NCI-H1105 (cell line): ENCODE results near the gene SDCBP2.

Experiments used
- DNase-seq: peaks from one replicate; lab custom pipeline; 2025; lab: John Stamatoyannopoulos, UW

The SDCBP2 gene

DNA sequence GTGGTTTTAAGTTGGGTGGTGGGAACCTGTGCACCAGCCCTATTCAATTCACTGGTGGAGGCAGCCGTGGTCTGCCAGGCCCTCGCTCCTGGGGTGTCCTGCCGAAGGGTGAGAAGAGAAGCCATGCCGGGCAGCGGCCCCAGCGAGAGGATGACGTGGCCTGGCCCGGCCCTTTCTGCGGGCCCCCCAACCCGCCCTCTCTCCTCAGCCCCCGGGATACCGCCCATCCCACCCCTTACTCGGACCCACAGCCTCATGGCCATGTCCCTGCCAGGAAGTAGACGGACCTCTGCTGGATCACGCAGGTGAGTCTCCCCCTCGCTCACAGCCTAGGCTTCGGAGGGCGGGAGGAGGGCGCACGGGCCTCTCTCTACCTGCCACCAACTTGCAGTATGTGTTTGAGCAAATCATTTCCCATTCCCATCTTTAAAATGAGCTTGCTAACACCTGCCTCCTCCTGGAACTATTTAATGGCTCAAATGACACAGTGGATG lies 32.8 kb downstream of the SDCBP2 start:
- no peak for DNase-seq

DNA sequence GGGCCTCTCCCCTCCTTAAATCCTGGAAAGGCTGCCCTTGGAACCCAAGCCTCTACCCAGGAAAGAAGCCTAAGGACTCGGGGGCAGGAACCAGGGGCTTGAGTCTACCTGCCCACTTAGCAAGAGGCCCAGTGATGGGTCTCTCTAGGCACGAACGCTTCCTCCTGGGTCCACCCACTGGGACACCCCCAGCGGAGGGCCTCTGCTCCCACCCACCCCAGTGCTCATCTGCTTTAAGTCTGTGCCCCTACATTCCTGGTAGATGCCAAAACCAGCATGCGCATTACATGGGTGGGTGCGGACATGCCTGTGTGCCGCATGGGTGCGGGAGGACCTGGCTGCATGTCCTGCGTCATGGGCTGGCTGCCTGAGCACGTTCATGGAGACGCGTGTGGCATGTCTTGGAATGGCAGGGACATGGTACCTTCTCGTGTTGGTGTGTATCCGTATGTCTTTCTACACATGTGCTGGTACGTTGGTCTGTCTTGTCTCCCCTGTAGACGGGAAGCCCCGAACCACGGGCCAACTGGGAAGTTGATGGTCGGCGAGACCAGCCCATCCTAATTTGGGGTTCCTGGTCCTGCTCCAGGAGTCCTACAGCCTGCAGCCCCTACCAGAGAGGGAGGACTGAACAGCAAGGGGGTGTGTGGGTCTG lies 33.5 kb downstream of the SDCBP2 start:
- DNase-seq = no peak

DNA sequence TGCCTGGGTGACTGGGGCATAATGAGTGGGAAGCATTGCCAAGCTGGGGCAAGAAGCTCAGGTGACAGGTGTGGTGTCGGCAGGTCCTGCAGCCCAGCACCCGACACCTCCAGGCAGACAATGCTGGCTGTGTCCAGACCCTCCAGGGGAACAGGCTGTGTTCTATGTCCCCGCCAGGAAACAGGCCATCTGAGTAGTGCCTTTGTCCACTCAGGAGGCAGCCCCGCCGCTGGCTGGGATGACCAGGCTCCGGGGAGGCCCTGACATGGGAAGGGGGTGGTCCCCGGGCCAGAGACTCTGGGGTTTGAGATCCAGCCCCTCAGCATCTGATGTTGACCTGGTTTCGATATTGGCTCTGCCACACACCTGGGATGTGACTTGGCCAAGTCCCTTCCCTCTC lies 34.4 kb downstream of the SDCBP2 start:
- DNase-seq = no peak

DNA sequence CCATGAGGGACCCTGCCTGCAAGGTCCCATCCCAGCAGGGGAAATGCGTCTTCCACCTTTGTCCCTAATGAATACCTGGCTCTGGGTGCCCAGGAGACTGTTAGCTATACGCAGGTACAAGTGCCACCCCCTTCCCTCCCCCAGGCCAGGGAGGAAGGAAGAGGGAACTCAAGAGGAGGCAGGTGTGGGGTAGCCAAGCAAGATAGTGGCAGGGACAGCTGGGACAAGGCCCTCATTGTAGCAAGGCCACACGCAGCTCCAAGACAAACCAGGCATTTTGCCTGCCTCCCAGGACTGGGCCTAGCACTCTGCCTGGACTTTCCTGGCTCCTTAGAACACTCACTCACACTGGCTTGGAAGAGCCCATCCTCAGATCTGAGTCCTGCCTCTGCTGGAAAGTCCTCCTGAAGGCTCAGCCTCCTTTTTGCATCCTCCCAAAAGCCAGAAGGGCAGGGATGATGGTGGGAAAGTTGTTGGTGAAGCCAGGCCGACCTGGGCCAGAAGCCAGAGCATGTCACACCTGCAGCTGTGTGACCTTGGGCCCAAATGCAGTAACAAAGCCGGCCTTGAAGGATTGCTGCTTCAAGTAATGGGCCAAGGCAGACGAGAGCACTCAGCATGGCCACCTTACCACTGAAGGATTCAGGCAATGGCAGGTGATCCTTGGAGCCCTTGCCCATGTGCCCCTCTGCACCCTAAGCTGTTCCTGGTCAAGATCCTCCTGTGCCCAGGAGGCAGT lies 35.1 kb downstream of the SDCBP2 start:
- no peak for DNase-seq

DNA sequence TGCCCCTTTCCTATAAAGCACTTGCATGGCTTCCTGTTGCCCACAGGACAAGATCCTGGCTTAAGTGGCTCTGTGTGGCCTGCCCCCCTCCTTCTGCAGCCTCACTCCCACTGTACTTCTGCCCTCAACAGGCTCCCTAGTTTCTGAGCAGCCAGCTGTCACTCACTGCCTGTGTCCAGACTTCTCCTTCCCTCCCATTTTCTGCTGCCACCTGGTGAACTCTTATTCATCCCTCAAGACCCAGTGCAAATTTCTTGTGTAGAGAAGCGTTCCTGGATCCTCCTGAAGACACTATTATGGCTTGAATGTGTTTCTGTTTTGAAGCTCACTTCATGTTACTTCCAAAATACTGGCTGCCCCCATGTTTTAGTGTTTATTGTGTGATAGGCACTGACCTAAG lies 36.3 kb downstream of the SDCBP2 start:
- DNase-seq = no peak

DNA sequence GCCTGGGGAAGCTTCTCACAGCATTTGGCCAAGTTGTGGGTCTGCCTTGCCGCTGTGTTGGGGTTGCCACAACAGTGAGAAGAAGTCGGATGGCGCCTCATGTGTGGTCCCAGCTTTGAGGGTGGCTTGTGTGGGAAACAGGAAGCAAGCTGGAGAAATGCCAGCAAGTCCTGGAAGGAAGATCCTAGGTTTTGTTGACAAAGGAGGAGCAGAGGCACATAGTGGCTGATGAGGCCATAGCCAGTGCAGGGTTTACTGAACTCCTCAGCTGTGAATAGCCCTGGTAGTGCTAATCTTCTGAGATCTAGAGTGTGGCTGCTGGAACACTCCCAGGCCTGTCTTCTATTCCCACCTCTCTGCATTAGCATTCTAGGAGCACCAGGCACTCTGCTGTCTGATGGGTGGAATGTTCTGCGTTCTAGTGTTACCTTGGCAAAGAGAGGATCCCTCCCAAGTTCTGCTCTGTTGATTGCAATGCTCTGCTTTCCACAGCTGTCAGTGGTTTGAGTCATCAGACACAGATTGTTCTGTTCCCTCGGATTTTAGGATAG lies 37.7 kb downstream of the SDCBP2 start:
- DNase-seq = no peak

DNA sequence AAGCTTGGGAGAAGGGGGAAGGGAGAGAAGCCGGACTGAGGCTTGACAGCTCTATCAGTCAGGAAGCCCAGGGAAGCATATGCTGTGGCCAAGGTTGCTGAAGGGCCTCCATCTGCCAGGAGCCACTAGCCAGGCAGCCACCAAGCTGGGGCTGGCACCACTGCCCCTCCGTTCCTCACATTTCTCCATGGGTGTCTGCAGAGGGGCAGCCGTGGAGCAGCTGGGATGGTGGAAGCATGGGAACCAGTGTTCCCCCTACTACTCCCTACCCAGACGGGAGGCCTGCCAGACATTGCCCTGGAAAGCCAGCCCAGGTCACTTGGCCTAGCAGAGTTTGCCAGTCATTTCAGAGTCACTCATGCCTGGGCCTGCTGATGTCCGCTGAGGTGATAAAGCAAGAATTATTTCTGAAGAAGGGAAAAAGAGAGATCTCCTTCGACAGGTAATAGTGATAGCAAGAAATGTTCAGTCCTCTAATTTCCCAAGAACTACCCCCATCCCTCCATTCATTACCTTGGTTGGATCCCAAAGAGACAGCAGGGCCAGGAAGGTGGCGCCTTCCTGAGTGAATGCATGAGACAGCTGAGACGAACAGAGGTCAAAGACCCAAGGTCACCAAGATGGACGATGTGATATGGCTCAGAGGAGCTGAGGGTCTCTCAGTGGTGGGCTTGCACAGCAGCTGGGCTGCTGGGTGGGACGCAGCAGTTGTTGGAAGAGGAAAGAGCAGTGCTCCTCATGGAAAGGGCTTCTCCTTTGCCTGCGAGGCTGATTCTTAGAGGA lies 41.0 kb downstream of the SDCBP2 start:
- no peak for DNase-seq

DNA sequence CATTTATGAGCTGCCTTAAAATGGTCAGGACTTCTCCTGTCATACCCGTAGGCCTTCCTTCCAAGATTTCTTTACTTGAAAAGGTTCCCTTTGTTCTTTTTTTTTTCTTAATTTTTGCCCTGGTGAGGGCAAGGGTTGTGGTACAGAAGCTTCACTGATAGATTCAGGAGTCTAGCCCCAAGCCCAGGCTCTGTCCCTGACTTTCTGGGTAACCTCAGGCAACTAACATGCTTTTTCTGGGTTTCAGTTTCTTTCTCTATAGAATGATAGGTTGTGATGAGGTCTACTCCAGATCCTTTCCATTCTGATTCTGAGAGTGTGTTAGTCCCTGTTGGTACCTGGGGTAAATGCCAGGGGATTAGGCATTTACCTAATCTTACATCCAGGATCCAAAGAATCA lies 41.6 kb downstream of the SDCBP2 start:
- DNase-seq = no peak

DNA sequence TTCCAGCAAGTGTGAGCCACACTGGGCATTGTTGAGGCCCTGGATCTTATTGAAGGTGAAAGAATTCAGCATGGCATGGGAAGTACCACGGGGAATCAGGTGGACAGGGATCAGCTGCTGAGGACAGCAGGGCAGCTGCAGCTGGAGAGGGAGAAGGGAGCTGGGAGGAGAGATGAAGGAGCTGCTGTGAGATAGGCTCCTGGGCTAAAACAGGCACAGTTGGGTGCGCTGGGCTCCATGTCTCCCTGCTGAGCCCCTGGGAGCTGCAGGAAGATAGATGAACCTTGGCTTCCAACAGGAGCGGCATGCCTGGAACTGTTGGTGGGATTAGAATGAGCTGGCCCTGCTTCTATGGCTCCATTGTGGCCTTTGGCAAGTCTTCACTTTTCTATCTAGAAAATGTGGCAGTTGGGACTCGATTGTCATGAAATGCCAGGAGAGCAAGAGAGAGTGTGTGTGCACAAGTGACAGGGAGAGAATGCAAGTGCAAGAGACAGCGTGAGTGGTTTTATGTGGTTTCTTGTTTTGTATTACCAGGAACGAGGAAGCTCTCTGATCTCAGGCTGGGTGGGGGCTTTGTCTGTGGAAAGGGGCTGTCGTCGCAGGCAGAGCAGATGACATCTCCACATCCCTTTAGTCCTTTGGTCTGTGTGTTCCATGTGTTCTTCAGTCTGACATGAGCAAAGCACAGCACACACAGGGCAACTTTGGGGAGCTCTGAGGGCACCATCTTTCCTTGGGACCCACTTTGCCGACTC lies 42.5 kb downstream of the SDCBP2 start:
- DNase-seq = no peak

DNA sequence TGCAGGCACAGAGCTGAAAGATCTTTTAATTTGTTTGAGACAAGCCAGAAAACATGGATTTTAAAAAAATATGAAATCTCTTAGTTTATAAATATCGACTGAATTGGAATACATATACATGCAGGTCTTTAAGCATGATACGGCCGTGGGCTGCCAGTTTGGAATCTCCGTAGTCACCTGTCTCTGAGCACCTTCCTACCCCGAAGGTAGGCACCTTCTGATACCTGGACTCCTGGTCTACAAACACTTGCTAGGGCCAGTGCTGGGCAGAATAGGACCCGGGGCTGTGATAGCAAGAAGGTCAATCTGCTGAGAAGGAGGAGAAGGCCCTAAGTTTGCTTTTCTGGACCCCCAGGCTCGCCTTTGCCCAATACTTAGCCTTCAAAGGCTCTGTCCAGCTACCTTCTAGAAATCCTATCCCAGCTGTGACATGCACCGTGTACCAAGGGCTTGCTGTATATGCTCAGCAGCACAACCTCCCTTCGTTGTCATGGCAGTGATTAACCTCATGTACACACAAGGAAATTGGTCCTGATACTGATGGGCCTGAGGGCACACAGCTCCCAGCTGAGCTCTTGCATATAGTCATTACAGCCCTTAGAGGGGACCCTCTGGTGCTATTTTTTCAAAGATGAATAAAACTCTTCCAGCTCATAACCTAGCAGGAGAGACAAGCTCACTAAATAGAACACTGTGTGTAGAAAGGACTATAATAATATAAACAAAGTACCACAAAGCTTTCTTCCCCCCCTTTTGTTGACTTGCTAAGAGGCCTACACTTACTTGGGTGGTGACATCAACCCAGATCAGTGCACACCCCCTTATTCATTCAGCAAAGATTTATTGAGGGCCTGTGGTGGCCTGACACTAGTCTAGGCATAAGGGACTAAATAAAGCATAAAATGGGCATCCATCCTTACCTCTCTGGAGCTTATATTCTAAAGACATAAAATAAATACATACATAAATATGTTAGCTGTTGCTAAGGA lies 45.1 kb downstream of the SDCBP2 start:
- no peak for DNase-seq

DNA sequence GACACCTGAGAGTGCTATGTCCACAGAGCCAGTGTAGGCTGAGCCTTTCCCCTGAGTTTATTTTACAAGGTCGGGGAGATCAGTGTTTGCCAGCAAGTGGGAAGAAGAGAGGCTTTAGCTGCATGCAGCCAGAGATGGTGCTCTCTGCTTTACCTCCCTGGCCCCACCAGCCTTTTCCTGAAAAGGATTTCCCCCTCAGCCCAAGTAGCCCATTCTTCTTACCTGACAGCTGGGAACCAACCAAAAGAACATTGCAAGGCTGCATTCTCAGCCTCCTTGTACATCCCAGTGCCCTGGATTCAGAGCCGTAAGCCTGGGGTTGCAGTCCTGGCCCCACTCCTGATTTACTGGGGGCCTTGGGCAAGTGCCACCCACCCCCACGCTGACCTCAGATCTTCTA lies 46.0 kb downstream of the SDCBP2 start:
- DNase-seq = no peak

DNA sequence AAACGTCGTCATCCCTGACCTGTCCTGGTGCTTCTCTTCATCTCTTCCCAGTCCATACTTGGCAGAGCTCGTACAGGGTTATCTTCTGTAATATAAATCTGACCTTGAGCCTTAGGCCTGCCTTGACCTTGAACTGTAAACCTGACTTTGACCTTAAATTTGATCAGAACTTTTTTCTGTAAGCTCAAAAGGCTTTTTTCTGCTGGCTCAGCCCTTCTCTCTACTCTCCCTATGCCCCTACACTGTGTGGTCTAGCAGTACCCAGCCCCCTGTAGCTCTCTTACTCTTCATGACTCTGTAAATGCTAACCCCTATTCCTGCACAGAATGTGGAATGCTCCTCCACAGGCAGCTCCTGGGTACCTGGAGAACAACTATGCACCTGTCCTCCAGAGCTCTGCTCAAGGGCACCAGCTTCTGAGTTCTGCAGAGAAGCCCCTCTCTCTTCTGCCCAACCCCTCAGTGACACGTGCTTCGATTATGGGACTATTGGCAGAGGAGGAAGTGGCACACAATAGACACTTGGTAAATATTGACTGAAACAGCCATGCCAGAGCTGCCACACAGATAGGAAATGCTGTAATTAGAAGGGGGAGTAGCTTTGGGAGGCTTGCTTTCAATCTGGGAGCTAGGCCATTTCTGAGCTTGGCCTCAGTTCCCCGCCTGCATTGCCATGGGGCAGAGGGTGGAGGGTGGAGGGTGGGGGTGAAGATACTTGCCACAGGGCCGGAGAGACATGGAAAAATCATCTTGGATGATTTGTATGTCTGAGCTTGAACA lies 47.5 kb downstream of the SDCBP2 start:
- peak; percentile 16 for DNase-seq

DNA sequence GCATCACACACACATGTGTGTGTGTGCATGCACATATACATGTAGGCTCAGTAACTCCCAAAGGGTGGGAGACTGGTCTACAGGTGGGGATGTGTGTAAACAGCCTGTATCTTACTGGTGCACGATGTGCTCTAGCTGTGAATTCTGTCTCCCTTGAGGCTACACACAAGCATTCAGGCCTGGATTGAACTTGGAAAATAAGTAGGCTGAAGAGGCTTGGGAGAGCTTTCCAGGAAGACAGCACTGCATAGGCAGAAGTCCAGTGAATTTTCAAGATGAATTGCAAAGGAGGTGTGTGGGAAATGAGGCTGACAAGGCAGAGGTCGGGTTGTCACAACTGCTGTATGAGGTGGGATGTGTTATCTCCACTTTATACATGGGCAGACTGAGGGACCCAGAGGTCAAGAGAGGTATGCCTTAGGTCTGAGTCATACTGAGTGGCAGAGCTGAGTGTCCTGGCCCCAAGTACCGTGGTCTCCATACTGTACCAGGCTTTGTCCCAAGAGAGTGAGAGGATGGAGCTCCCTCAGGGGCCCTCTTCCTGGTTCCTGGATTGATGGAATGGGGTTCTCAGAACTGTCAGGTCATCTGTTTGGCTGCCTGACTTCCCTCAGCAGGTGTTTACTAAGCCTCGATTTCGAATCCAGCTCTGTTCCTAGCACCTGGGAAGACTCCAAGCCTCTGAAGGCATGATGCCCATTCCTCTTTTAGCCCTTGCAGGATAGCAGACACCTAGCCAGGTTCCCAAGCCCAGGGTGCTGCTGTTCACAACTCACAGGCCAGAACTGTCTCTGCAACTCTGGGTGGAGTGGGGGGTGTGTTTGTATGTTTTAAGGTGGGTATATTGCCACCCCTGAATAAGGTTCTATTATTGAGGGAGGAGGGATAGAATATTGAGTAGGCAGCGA lies 48.5 kb downstream of the SDCBP2 start:
- DNase-seq = no peak

DNA sequence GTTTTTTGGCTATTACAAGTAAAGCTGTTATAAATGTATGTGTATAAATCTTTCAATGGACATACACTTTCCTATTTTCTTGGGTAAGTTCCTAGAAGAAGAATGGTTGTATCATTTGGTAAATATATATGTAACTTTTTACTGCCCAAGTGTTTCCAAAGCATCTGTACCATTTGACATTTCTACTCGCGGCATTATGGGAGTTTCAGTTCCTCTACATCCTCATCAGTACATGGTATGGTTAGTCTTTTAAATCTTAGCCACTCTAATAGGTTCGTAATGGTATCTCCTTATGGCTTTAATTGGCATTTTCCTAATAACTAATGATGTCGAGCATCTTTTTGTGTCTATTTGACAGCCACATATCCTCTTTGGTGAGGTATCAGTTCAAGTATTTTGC lies 49.9 kb downstream of the SDCBP2 start:
- no peak for DNase-seq

DNA sequence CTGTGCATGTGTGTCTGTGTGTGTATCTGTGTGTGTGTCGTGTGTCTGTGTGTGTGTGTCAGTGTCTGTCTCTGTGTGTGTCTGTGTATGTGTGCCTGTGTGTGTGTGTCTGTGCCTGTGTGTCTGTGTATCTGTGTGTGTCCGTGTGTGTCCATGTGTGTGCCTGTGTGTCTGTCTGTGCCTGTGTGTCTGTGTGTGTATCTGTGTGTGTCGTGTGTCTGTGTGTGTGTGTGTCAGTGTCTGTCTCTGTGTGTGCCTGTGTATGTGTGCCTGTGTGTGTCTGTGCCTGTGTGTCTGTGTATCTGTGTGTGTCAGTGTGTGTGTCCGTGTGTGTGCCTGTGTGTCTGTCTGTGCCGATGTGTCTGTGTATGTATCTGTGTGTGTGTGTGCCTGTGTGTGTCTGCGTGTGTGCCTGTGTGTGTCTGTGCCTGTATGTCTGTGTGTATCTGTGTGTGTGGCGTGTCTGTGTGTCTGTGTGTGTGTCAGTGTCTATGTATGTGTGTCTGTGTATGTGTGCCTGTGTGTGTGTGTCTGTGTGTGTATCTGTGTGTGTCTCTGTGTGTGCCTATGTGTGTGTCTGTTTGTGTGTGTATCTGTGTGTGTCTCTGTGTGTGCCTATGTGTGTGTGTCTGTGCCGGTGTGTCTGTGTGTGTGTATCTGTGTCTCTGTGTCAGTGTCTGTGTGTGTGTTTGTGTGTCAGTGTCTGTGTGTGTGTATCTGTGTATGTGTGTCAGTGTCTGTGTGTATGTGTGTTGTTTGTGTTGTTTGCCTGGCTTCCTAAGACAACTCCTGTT lies 51.2 kb downstream of the SDCBP2 start:
- DNase-seq = no peak

DNA sequence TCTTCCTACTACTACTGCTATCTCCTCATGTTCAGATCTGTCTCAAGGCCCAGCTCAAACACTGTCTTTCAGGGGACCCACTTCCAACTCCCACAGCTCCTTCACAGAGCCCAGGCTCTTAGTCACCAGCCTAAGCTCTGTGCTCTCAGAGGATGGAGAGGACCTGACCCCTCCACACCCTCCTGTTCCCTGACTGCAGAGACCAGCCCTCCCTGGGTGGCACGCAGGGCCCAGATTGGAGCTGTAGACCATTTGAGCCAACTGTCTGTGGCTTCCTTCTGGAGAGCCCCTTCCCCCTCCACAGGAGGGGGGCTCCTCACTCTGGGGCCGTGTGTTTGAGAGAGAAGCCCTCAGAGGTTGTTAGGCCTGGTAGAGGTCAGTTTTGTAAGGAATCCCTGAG lies 53.0 kb downstream of the SDCBP2 start:
- DNase-seq = no peak

DNA sequence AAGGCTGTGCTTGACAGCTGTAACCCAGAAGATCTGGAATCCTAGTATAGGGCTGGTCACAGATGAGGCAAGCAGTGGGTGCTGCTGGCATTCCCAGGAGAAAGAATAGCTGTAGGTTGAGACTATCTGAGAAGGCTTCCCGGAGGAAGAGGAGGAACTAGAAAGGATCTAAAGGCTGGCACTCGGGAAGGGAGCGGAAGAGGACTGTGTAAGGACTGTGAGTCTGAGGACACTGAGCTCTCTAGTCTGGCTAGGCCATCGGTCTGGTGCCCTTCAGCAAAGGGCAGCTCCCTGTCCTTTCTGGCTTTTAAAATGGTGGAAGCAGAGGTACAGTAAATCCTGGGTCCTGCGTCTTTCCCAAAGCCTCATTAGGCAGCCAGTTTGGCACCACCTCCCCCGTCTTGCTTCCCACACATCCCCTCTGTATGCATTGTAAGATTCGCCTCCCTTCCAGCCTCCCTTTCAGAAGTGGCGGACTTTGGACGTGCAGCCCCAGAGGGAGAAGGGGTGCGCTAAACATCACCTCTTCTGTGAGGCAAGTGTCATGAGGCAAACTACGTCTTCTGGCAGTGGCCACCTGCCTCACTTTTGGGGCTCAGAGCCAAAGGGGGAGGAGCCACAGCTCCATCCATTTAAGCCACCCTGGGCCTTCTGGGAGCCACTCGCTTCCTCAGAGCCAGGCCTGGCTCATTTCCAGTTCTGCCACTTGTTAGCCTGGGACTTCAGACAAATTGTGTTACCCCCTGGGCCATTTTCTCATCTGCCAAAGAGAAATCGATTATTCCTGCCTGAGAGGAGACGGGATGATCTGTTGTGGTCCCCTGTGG lies 54.2 kb downstream of the SDCBP2 start:
- DNase-seq = peak; percentile 76
